Measurements from ENCODE around the gene NAAA. TPM values are rescaled to one million over a fixed set of nuclear protein-coding genes. Genes with fewer than 3 reads are reported as not detected.

Gene NAAA
- total and polyA plus RNA-seq, 2 donors (not counting 1 experiment from before 2014, with no cell fraction given), result 32.4 to 50.7 TPM

DNA sequence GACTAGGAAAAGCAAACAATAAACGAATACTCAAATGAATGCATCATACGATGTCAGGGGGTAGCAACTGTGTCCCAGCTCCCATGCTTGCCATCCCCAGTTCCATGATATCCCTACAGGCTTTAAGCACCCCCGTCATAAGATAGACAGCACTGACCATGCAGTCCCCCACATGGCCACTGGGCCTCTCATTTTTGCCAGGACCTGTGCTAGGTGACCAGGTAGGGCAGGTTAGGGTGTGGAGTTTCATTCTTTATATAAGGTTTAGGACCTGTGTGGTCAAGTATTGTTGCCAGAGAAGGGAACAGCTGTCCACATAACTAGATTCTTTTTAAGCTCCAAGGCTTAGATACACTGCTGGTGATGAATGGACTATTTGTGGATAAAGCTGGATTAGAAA is 48.3 kb downstream of the NAAA start:
- Histone ChIP-seq H3K4me2 (ENCODE audit: extremely low read depth, insufficient read depth, low read length) (no peak overlapping the region), H3K36me3 (ENCODE audit: control insufficient read depth, insufficient read depth, low read length) (no peaks in the 10 kb centered on the region), H3K27ac (ENCODE audit: insufficient read depth, low read length) (no peak overlapping the region), H3K4me1 (ENCODE audit: control insufficient read depth, extremely low read depth, insufficient read depth, low read length) (no peaks in the 10 kb centered on the region), H2AFZ (ENCODE audit: low read length) (no peak overlapping the region), H3K4me3 (replicated peaks in 1 of 4; ENCODE audit: control extremely low read depth in 1 of 4, insufficient read depth in 1 of 4, low read depth in 3 of 4, low read length in 4 of 4) (no peak overlapping the region), H3K27me3 (ENCODE audit: control insufficient read depth, insufficient read depth, low read length) (peaks cover 4% of the 10 kb centered on the region), H3K9ac (ENCODE audit: insufficient read depth, low read length) (no peak overlapping the region), H3K9me3 (ENCODE audit: control insufficient read depth, insufficient read depth, low read depth, low read length) (no peaks in the 10 kb centered on the region), H3K79me2 (ENCODE audit: control insufficient read depth, insufficient read depth, low read length) (no peaks in the 10 kb centered on the region), H4K20me1 (ENCODE audit: control insufficient read depth, extremely low read depth, insufficient read depth, low read length) (no peaks in the 10 kb centered on the region)
- DNase-seq (ENCODE audit: low read depth in 2 of 2), result no peak
- TF ChIP-seq, protein P1, sequence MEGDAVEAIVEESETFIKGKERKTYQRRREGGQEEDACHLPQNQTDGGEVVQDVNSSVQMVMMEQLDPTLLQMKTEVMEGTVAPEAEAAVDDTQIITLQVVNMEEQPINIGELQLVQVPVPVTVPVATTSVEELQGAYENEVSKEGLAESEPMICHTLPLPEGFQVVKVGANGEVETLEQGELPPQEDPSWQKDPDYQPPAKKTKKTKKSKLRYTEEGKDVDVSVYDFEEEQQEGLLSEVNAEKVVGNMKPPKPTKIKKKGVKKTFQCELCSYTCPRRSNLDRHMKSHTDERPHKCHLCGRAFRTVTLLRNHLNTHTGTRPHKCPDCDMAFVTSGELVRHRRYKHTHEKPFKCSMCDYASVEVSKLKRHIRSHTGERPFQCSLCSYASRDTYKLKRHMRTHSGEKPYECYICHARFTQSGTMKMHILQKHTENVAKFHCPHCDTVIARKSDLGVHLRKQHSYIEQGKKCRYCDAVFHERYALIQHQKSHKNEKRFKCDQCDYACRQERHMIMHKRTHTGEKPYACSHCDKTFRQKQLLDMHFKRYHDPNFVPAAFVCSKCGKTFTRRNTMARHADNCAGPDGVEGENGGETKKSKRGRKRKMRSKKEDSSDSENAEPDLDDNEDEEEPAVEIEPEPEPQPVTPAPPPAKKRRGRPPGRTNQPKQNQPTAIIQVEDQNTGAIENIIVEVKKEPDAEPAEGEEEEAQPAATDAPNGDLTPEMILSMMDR (conservative IDR thresholded peaks at IDR 0.05 in 1 of 2, IDR thresholded peaks at IDR 0.05 in 1 of 2; ENCODE audit: low read depth in 1 of 2, low read length in 2 of 2), result peak in 1 of 2 donors; percentile 8
- TF ChIP-seq EZH2 (IDR thresholded peaks at IDR 0.05; ENCODE audit: low read length, missing control alignments), result no peak

DNA sequence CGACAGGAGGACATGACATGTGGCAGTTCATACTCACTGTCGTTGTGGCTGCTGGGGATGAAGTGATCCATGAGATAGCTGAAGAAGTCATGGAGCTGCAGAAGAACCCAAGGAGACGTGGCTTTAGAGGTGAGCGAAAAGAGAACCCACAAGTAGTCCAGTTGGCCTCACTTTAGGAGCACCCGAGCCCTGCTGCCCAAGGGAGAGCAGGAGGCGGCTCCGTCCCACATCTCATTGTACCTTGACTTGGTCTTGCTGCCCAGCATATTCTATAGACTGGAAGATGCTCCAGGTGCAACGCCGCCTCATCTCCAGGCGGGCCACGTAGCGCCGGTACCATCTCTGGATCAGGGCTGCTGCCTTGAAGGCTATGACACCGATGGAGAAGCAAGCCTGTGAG is 49.2 kb downstream of the NAAA start:
- DNase-seq (ENCODE audit: low read depth in 2 of 2), result no peak
- no peak overlapping the region for H3K4me2 ChIP-seq (ENCODE audit: extremely low read depth, insufficient read depth, low read length)
- no peaks in the 10 kb centered on the region for H3K79me2 ChIP-seq (ENCODE audit: control insufficient read depth, insufficient read depth, low read length)
- no peak overlapping the region for H2AFZ ChIP-seq (ENCODE audit: low read length)
- no peak overlapping the region for H3K9ac ChIP-seq (ENCODE audit: insufficient read depth, low read length)
- no peaks in the 10 kb centered on the region for H3K36me3 ChIP-seq (ENCODE audit: control insufficient read depth, insufficient read depth, low read length)
- H3K4me1 ChIP-seq (ENCODE audit: control insufficient read depth, extremely low read depth, insufficient read depth, low read length), result no peaks in the 10 kb centered on the region
- H3K9me3 ChIP-seq (ENCODE audit: control insufficient read depth, insufficient read depth, low read depth, low read length), result no peaks in the 10 kb centered on the region
- no peaks in the 10 kb centered on the region for H4K20me1 ChIP-seq (ENCODE audit: control insufficient read depth, extremely low read depth, insufficient read depth, low read length)
- peaks cover 4% of the 10 kb centered on the region for H3K27me3 ChIP-seq (ENCODE audit: control insufficient read depth, insufficient read depth, low read length)
- no peak overlapping the region for H3K4me3 ChIP-seq (replicated peaks in 1 of 4; ENCODE audit: control extremely low read depth in 1 of 4, insufficient read depth in 1 of 4, low read depth in 3 of 4, low read length in 4 of 4)
- TF ChIP-seq, protein P1 (conservative IDR thresholded peaks at IDR 0.05 in 1 of 2, IDR thresholded peaks at IDR 0.05 in 1 of 2; ENCODE audit: low read depth in 1 of 2, low read length in 2 of 2), result no peak
- no peak for TF ChIP-seq EZH2 (IDR thresholded peaks at IDR 0.05; ENCODE audit: low read length, missing control alignments)
- H3K27ac ChIP-seq (ENCODE audit: insufficient read depth, low read length), result no peak overlapping the region

DNA sequence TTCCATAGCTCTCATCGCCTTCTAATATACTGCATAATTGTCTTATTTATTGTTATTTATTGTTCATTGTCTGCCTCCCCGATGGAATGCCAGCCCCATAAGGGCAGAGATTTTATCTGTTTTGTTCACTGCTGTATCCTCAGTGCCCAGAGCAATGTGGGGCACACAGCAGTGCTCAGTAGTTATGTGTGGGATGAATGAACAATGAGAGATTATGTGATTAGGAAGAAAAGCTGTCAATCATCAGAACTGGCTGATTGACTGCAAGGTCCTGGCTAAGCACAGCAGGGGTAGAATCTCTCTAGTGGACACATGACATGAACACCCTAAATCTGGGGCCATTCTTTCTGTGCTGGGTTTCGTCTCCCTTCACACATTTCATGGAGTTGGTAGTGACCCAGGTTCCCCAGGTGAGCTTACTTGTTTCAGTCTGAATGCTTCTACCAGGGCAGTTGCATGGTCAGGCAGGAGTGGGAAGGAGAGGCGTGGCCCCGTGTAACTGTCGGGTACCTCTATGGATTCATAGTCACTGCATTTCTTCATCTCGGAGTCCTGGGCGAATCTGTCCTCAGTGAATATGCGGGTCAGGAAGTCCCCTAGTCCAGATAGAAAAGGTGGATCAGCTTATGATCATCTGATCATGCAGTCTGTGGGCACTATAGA is 51.1 kb downstream of the NAAA start:
- H4K20me1 ChIP-seq (ENCODE audit: control insufficient read depth, extremely low read depth, insufficient read depth, low read length), result no peaks in the 10 kb centered on the region
- H3K27ac ChIP-seq (ENCODE audit: insufficient read depth, low read length), result no peak overlapping the region
- TF ChIP-seq EZH2 (IDR thresholded peaks at IDR 0.05; ENCODE audit: low read length, missing control alignments), result no peak
- TF ChIP-seq, protein P1 (conservative IDR thresholded peaks at IDR 0.05 in 1 of 2, IDR thresholded peaks at IDR 0.05 in 1 of 2; ENCODE audit: low read depth in 1 of 2, low read length in 2 of 2), result no peak
- H2AFZ ChIP-seq (ENCODE audit: low read length), result no peak overlapping the region
- H3K79me2 ChIP-seq (ENCODE audit: control insufficient read depth, insufficient read depth, low read length), result no peaks in the 10 kb centered on the region
- H3K9ac ChIP-seq (ENCODE audit: insufficient read depth, low read length), result no peak overlapping the region
- H3K4me3 ChIP-seq (replicated peaks in 1 of 4; ENCODE audit: control extremely low read depth in 1 of 4, insufficient read depth in 1 of 4, low read depth in 3 of 4, low read length in 4 of 4), result no peak overlapping the region
- H3K4me1 ChIP-seq (ENCODE audit: control insufficient read depth, extremely low read depth, insufficient read depth, low read length), result no peaks in the 10 kb centered on the region
- DNase-seq (ENCODE audit: low read depth in 2 of 2), result no peak
- no peaks in the 10 kb centered on the region for H3K36me3 ChIP-seq (ENCODE audit: control insufficient read depth, insufficient read depth, low read length)
- H3K9me3 ChIP-seq (ENCODE audit: control insufficient read depth, insufficient read depth, low read depth, low read length), result no peaks in the 10 kb centered on the region
- no peak overlapping the region for H3K4me2 ChIP-seq (ENCODE audit: extremely low read depth, insufficient read depth, low read length)
- peaks cover 4% of the 10 kb centered on the region for H3K27me3 ChIP-seq (ENCODE audit: control insufficient read depth, insufficient read depth, low read length)

Data from fibroblast of lung (primary cell).